Fibroblast of mammary gland (primary cell): ENCODE measurements around the gene MTCL3.

Experiments used
- DNase-seq: peaks from one replicate; pipeline ENCODE4 v3.0.0-alpha.2; 2010; ENCODE audit warnings: low read depth
- H3K4me3 ChIP-seq: 2 replicates; pipeline ENCODE4 v1.5.1; 2011; ENCODE audit warnings: low read depth, mild to moderate bottlenecking, low read length, moderate library complexity; ENCODE audit not compliant: control insufficient read depth
- TF ChIP-seq, protein P1 (sequence below): conservative IDR thresholded peaks from 2 replicates; pipeline ENCODE4 v1.5.1; 2011; ENCODE audit warnings: low read depth, low read length, inconsistent platforms; ENCODE audit not compliant: control insufficient read depth, insufficient read depth

Gene MTCL3

GRCh38 chr6:127447780-127448179, 71.4 kb downstream of the MTCL3 start:
- no peak overlapping the region for H3K4me3 ChIP-seq
- TF ChIP-seq, protein P1, sequence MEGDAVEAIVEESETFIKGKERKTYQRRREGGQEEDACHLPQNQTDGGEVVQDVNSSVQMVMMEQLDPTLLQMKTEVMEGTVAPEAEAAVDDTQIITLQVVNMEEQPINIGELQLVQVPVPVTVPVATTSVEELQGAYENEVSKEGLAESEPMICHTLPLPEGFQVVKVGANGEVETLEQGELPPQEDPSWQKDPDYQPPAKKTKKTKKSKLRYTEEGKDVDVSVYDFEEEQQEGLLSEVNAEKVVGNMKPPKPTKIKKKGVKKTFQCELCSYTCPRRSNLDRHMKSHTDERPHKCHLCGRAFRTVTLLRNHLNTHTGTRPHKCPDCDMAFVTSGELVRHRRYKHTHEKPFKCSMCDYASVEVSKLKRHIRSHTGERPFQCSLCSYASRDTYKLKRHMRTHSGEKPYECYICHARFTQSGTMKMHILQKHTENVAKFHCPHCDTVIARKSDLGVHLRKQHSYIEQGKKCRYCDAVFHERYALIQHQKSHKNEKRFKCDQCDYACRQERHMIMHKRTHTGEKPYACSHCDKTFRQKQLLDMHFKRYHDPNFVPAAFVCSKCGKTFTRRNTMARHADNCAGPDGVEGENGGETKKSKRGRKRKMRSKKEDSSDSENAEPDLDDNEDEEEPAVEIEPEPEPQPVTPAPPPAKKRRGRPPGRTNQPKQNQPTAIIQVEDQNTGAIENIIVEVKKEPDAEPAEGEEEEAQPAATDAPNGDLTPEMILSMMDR: no peak
- DNase-seq: no peak

DNA sequence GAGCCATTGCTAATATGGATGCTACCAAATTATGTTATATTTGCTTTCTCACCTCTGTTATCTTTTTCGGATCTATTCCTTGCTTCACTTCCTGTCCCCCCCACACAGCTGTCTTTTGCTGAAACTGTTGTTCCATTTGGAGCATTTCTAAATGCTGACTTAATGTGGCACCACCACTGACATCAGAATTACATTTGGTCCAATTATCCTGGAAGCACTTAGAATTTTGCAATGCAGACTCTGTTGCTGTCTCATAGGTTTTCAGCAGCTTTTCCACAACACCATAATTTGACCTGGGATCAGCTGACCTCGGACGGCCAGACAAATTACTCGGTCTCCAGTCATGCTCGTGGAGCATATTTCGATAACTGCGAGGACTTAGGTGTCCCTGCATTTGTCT, 72.8 kb downstream of the MTCL3 start:
- peak; percentile 74 for DNase-seq
- TF ChIP-seq, protein P1: no peak

DNA sequence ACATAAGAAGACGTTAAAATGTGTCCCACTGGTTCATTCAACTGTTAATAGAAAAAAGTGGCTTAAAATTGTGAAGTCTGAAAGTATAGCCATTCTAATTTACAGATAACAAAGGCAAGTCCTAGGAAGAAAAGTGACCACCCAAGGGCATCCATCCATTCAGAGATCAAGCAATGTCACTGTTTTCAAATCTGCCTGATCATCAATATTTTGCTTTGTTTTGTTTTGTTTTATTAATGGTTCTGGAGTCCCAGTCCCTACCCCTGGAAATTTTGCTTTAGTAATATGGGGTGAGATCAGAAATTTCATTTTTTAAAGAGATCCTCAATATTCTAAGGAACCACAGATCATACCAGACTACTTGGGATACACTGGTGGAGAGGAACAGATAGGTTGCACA, 77.3 kb downstream of the MTCL3 start:
- DNase-seq: no peak
- TF ChIP-seq, protein P1: no peak

More for the DNA sequence above, 72.8 kb downstream of the MTCL3 start:
- no peak overlapping the region for H3K4me3 ChIP-seq

DNA sequence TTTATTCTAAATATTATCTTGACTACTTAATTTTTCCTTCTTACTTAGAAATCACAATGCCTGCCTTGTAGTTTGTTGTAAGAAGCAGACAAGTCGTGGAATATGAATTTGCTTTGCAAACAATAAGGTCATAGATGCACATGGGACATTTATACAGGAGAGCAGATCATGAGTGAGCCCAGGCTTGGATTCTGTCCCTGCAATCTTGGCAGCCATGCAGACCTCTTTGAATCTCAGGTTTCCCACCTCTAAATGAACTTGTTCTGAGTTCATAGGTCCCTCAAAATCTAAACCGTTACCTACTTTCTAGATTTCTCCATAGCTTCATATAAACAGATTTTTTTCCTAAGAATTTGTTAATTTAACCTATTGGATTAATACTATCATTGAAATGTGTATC, 79.4 kb downstream of the MTCL3 start:
- no peak for DNase-seq
- no peak overlapping the region for H3K4me3 ChIP-seq
- TF ChIP-seq, protein P1: no peak

More for the DNA sequence above, 77.3 kb downstream of the MTCL3 start:
- no peak overlapping the region for H3K4me3 ChIP-seq

GRCh38 chr6:127436578-127437110, 82.5 kb downstream of the MTCL3 start:
- TF ChIP-seq, protein P1: no peak
- no peak overlapping the region for H3K4me3 ChIP-seq
- peak; percentile 11 for DNase-seq

DNA sequence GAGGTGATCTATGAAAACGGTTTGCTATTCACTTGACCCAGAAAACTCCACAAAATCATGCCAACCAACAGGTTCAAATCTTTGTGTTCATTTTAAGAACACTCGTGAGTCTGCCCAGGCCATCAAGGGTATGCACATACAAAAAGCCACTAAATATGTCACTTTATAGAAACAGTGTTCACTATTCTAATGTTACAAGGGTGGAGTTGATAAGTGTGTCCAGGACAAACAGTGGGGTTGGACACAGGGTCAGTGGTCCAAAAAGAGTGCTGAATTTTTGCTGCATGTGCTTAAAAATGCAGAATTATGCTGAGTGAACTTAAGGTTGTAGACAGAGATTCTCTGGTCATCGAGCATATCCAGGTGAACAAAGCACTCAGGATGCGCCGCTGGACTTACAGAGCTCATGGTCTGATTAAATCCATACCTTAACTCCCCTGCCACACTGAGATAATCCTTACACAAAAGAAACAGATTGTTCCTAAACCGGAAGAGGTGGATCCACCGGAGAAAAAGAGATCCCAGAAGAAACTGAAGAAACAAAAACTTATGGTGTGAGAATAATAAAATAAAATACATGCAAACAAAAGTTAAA, 83.4 kb downstream of the MTCL3 start:
- TF ChIP-seq, protein P1: no peak
- DNase-seq: no peak
- H3K4me3 ChIP-seq: no peak overlapping the region
